Mesenchymal stem cell (in vitro differentiated cells and primary cell): Measurements from ENCODE around the gene MGAT3. TPM values are rescaled to one million over a fixed set of nuclear protein-coding genes. Genes with fewer than 3 reads are reported as not detected.

Experiments
- DNase-seq: peaks from one replicate; pipeline ENCODE4 v3.0.0-alpha.2; 2013
- H2AFZ ChIP-seq: one replicate; pipeline ENCODE4 v1.6.1; 2013; ENCODE audit warnings: low read depth, mild to moderate bottlenecking, control low read depth, inconsistent platforms, low read length, moderate library complexity
- H2AK5ac ChIP-seq: 2 replicates; pipeline ENCODE4 v1.6.1; 2013; ENCODE audit warnings: low read length, moderate library complexity, mild to moderate bottlenecking, inconsistent platforms; ENCODE audit not compliant: severe bottlenecking
- H2BK120ac ChIP-seq: one replicate; pipeline ENCODE4 v1.6.1; 2013; ENCODE audit warnings: low read depth, mild to moderate bottlenecking, inconsistent platforms, low read length, moderate library complexity
- H2BK12ac ChIP-seq, 2 experiments: one replicate each; pipeline ENCODE4 v1.6.1; 2013; ENCODE audit warnings: inconsistent platforms in 2 of 2, low read length in 2 of 2, mild to moderate bottlenecking in 2 of 2, moderate library complexity in 2 of 2, control low read depth in 1 of 2
- H2BK15ac ChIP-seq: one replicate; pipeline ENCODE4 v1.6.1; 2013; ENCODE audit warnings: mild to moderate bottlenecking, low read depth, inconsistent platforms; ENCODE audit not compliant: poor library complexity, severe bottlenecking
- H2BK5ac ChIP-seq: 2 replicates; pipeline ENCODE4 v1.6.1; 2013; ENCODE audit warnings: low read depth, mild to moderate bottlenecking, low read length, control low read depth, inconsistent platforms; ENCODE audit not compliant: poor library complexity, severe bottlenecking
- H3K14ac ChIP-seq, 2 experiments: one replicate each; pipeline ENCODE4 v1.6.1; 2013; ENCODE audit warnings: inconsistent platforms in 2 of 2, low read length in 2 of 2, control low read depth in 1 of 2, mild to moderate bottlenecking in 1 of 2, moderate library complexity in 1 of 2
- H3K18ac ChIP-seq, 2 experiments: one replicate each; pipeline ENCODE4 v1.6.1; 2013; ENCODE audit warnings: inconsistent platforms in 2 of 2, low read length in 2 of 2, control low read depth in 1 of 2, low read depth in 1 of 2, mild to moderate bottlenecking in 1 of 2
- H3K23ac ChIP-seq, 2 experiments: one replicate each; pipeline ENCODE4 v1.6.1; 2013; ENCODE audit warnings: inconsistent platforms in 2 of 2, low read length in 2 of 2, mild to moderate bottlenecking in 2 of 2, moderate library complexity in 2 of 2, control low read depth in 1 of 2
- H3K27ac ChIP-seq: 2 replicates; pipeline ENCODE4 v1.5.1; 2013; ENCODE audit warnings: mild to moderate bottlenecking, moderate library complexity, low read length, control low read depth, inconsistent platforms; ENCODE audit not compliant: poor library complexity, severe bottlenecking
- H3K27me3 ChIP-seq, 2 experiments: 2 replicates each; pipeline versions ENCODE4 v1.6.1 to v1.7.0; 2013; ENCODE audit warnings: low read length in 2 of 2, mild to moderate bottlenecking in 2 of 2, moderate library complexity in 2 of 2, control low read depth in 1 of 2, inconsistent platforms in 1 of 2; ENCODE audit not compliant: control insufficient read depth in 1 of 2, insufficient read depth in 1 of 2
- H3K36me3 ChIP-seq, 2 experiments: 2 replicates each; pipeline versions ENCODE4 v1.6.1 to v1.7.0; 2013; ENCODE audit warnings: low read length in 2 of 2, control low read depth in 1 of 2, inconsistent platforms in 1 of 2, low read depth in 1 of 2, mild to moderate bottlenecking in 1 of 2; ENCODE audit not compliant: insufficient read depth in 2 of 2, control insufficient read depth in 1 of 2
- H3K4ac ChIP-seq, 2 experiments: one replicate each; pipeline ENCODE4 v1.6.1; 2013; ENCODE audit warnings: inconsistent platforms in 2 of 2, low read length in 2 of 2, mild to moderate bottlenecking in 2 of 2, moderate library complexity in 2 of 2, control low read depth in 1 of 2, low read depth in 1 of 2
- H3K4me1 ChIP-seq: 2 replicates; pipeline ENCODE4 v1.6.1; 2013; ENCODE audit warnings: low read depth, low read length, control low read depth; ENCODE audit not compliant: control insufficient read depth, insufficient read depth
- H3K4me2 ChIP-seq: 2 replicates; pipeline ENCODE4 v1.6.1; 2013; ENCODE audit warnings: low read length, mild to moderate bottlenecking, inconsistent platforms; ENCODE audit not compliant: poor library complexity, severe bottlenecking
- H3K4me3 ChIP-seq, 2 experiments: 2 replicates each; pipeline versions ENCODE4 v1.5.1 to v1.7.0; 2013; ENCODE audit warnings: low read length in 2 of 2, mild to moderate bottlenecking in 2 of 2, control low read depth in 1 of 2, low read depth in 1 of 2; ENCODE audit not compliant: insufficient read depth in 1 of 2
- H3K79me1 ChIP-seq: replicated peaks from 2 replicates; pipeline ENCODE4 v1.6.1; 2013; ENCODE audit warnings: mild to moderate bottlenecking, control low read depth, low read length, inconsistent platforms; ENCODE audit not compliant: poor library complexity, severe bottlenecking
- H3K9ac ChIP-seq: 2 replicates; pipeline ENCODE4 v1.7.0; 2013; ENCODE audit warnings: mild to moderate bottlenecking, low read length, moderate library complexity
- H3K9me3 ChIP-seq: 2 replicates; pipeline ENCODE4 v1.7.0; 2013; ENCODE audit warnings: mild to moderate bottlenecking, low read length; ENCODE audit not compliant: control insufficient read depth
- H4K8ac ChIP-seq: one replicate; pipeline ENCODE4 v1.6.1; 2013; ENCODE audit warnings: inconsistent platforms, mild to moderate bottlenecking, low read length, moderate library complexity
- H4K91ac ChIP-seq: one replicate; pipeline ENCODE4 v1.6.1; 2013; ENCODE audit warnings: mild to moderate bottlenecking, low read length, inconsistent platforms
- WGBS: methylation state at CpG from one replicate; pipeline ENCODE4 v1.1.7; 2013; ENCODE audit warnings: mixed read lengths; 5-methylcytosine and 5-hydroxymethylcytosine counted together
- polyA plus RNA-seq, 2 experiments: library from polyadenylated mRNA; stranded (reverse); fragments of 200-250 nt; gene quantifications; one replicate each; pipeline ENCODE4 v1.2.3, GENCODE V29; 2013

MGAT3 gene
- polyA plus RNA-seq (2013, experiment 1 of 2): 2.1 TPM
- 2.0 TPM for polyA plus RNA-seq (2013, experiment 2 of 2)

- Histone ChIP-seq H3K4me1 (peaks cover 21% of the 10 kb centered on the region), H3K79me1 (no peaks in the 10 kb centered on the region), H2AK5ac (no peak within 1 kb of the TSS), H2BK5ac (no peak within 1 kb of the TSS), H4K8ac (no peak within 1 kb of the TSS), H3K18ac (peak within 1 kb of the TSS in 1 of 2 experiments; percentile 62), H3K4me3 (peak within 1 kb of the TSS in 1 of 2 experiments; percentile 60), H3K9ac (no peak within 1 kb of the TSS), H3K27me3 (peaks cover 28 to 62% of the 10 kb centered on the region in 2 experiments), H3K14ac (peak within 1 kb of the TSS in 1 of 2 experiments; percentile 48), H3K36me3 (no peaks in the 10 kb centered on the region), H4K91ac (no peak within 1 kb of the TSS), H2AFZ (no peak within 1 kb of the TSS), H3K4ac (no peak within 1 kb of the TSS), H3K4me2 (peak within 1 kb of the TSS; percentile 71), H3K9me3 (no peaks in the 10 kb centered on the region), H3K23ac (peak within 1 kb of the TSS in 1 of 2 experiments; percentile 2), H3K27ac (no peak within 1 kb of the TSS), H2BK12ac (no peak within 1 kb of the TSS), H2BK15ac (peak within 1 kb of the TSS; percentile 21), H2BK120ac (peak within 1 kb of the TSS; percentile 66)
- 86% methylated on average over 23 of the region's 80 CpGs for WGBS
- no peak for DNase-seq
These were observed at the start of gene MGAT3 for GRCh38 chr22:39456522-39457197. TSS of gene MGAT3 (plus strand) at chr22:39457012. CDS start at chr22:39487348, 30,336 bp downstream.

- no peak overlapping the region for H3K4ac ChIP-seq
- H2BK120ac ChIP-seq: no peak overlapping the region
These were observed 48.6 kb upstream of the MGAT3 start for GRCh38 chr22:39408173-39408572.

GRCh38 chr22:39408807-39409206 lies 48.0 kb upstream of the MGAT3 start:
- no peak overlapping the region for H3K4me3 ChIP-seq
- DNase-seq: no peak
- H3K14ac ChIP-seq: no peak overlapping the region
- H3K4ac ChIP-seq: no peak overlapping the region
- no peak overlapping the region for H3K4me2 ChIP-seq
- no peak overlapping the region for H2BK12ac ChIP-seq
- peaks cover 33% of the 10 kb centered on the region for H3K79me1 ChIP-seq
- H3K9ac ChIP-seq: peak overlapping the region; percentile 38
- H2AFZ ChIP-seq: no peak overlapping the region
- no peaks in the 10 kb centered on the region for H3K9me3 ChIP-seq
- H3K27ac ChIP-seq: no peak overlapping the region
- no peak overlapping the region for H2BK120ac ChIP-seq
- peaks cover 2% of the 10 kb centered on the region for H3K4me1 ChIP-seq
- no peaks in the 10 kb centered on the region for H3K27me3 ChIP-seq
- H3K36me3 ChIP-seq: peaks cover 0 to 4% of the 10 kb centered on the region in 2 experiments
- H3K23ac ChIP-seq: no peak overlapping the region
- no peak overlapping the region for H2BK5ac ChIP-seq
- no peak overlapping the region for H4K8ac ChIP-seq
- H2AK5ac ChIP-seq: no peak overlapping the region
- no peak overlapping the region for H2BK15ac ChIP-seq
- 100% methylated on average over 1 of the region's 1 CpG for WGBS
- no peak overlapping the region for H3K18ac ChIP-seq
- H4K91ac ChIP-seq: no peak overlapping the region

More at GRCh38 chr22:39408173-39408572, 48.6 kb upstream of the MGAT3 start:
- Histone ChIP-seq H2AK5ac (no peak overlapping the region), H3K9me3 (no peaks in the 10 kb centered on the region), H3K4me3 (no peak overlapping the region), H3K4me2 (no peak overlapping the region), H3K27me3 (no peaks in the 10 kb centered on the region), H3K9ac (peak overlapping the region; percentile 38), H4K91ac (no peak overlapping the region), H4K8ac (no peak overlapping the region), H2AFZ (no peak overlapping the region), H3K14ac (no peak overlapping the region), H3K18ac (no peak overlapping the region), H3K36me3 (peaks cover 2 to 4% of the 10 kb centered on the region in 2 experiments), H3K4me1 (peaks cover 2% of the 10 kb centered on the region), H2BK5ac (no peak overlapping the region), H2BK15ac (no peak overlapping the region), H2BK12ac (no peak overlapping the region), H3K27ac (no peak overlapping the region), H3K23ac (no peak overlapping the region), H3K79me1 (peaks cover 31% of the 10 kb centered on the region)
- 97% methylated on average over 11 of the region's 11 CpGs for WGBS
- DNase-seq: no peak

GRCh38 chr22:39409516-39410029 lies 47.2 kb upstream of the MGAT3 start:
- DNase-seq: no peak
- H2AK5ac ChIP-seq: no peak overlapping the region
- H3K9ac ChIP-seq: no peak overlapping the region
- H3K4me2 ChIP-seq: no peak overlapping the region
- H3K27me3 ChIP-seq: no peaks in the 10 kb centered on the region
- H4K8ac ChIP-seq: no peak overlapping the region
- H4K91ac ChIP-seq: peak overlapping the region; percentile 46
- H3K79me1 ChIP-seq: peaks cover 34% of the 10 kb centered on the region
- no peak overlapping the region for H2BK5ac ChIP-seq
- H3K4me1 ChIP-seq: peaks cover 2% of the 10 kb centered on the region
- H3K23ac ChIP-seq: no peak overlapping the region
- H3K14ac ChIP-seq: no peak overlapping the region
- no peak overlapping the region for H3K4ac ChIP-seq
- no peaks in the 10 kb centered on the region for H3K9me3 ChIP-seq
- no peak overlapping the region for H2AFZ ChIP-seq
- no peak overlapping the region for H3K18ac ChIP-seq
- H2BK120ac ChIP-seq: no peak overlapping the region
- 97% methylated on average over 10 of the region's 11 CpGs for WGBS
- no peak overlapping the region for H2BK12ac ChIP-seq
- H2BK15ac ChIP-seq: no peak overlapping the region
- H3K36me3 ChIP-seq: peaks cover 0 to 4% of the 10 kb centered on the region in 2 experiments
- no peak overlapping the region for H3K4me3 ChIP-seq
- H3K27ac ChIP-seq: no peak overlapping the region
